ENCODE measurements around the gene BRMS1L.
A peak's percentile ranks its signal among the peaks of the same experiment; 100 is the strongest.
"Not testable (repeated sequence)": the region's sequence is repeated elsewhere in the genome, so short reads cannot be mapped to it uniquely, and the experiment has no call there.

The BRMS1L gene, protein sequence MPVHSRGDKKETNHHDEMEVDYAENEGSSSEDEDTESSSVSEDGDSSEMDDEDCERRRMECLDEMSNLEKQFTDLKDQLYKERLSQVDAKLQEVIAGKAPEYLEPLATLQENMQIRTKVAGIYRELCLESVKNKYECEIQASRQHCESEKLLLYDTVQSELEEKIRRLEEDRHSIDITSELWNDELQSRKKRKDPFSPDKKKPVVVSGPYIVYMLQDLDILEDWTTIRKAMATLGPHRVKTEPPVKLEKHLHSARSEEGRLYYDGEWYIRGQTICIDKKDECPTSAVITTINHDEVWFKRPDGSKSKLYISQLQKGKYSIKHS

DNA sequence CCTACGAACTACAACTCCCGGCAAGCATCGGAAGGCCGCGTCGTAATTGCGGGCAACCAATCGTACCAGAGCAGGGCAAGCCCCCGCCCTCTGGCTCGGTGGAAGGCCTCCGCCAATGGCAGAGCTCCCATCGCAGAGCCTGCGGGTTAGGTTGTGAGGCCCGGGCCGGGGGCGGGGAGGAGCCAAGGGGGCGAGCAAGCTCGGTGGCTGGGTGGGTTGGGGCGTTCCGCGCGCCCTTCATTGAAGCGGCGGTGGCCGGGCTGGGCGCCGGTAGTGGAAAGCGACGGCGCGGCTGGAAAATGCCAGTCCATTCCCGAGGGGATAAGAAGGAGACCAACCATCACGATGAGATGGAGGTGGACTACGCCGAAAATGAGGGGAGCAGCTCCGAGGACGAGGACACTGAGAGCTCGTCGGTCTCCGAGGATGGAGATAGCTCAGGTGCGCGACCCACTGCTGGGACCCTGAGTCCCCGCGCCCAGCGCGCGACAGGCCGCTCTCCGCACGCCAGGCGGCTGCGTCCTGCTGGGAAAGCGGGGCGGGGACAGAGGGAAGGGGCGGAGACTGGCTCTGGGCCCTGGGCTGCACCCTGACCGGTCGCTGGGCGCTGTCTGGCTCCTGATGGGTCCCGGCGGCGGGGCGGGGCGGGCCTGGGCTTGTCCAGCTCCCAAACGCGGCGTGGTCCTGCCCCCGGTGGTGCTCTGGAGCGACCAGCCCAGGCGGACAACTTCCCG, at the start of gene BRMS1L:
BRMS1L (plus strand) TSS at position 121 of the 734 bp plus-strand sequence; CDS start at position 300, 179 bp downstream.
- in situ Hi-C loops (cut with MboI; ENCODE audit: low sequenced_read_pairs, unreplicated experiment) = no loop called here
- TF ChIP-seq, protein P1, sequence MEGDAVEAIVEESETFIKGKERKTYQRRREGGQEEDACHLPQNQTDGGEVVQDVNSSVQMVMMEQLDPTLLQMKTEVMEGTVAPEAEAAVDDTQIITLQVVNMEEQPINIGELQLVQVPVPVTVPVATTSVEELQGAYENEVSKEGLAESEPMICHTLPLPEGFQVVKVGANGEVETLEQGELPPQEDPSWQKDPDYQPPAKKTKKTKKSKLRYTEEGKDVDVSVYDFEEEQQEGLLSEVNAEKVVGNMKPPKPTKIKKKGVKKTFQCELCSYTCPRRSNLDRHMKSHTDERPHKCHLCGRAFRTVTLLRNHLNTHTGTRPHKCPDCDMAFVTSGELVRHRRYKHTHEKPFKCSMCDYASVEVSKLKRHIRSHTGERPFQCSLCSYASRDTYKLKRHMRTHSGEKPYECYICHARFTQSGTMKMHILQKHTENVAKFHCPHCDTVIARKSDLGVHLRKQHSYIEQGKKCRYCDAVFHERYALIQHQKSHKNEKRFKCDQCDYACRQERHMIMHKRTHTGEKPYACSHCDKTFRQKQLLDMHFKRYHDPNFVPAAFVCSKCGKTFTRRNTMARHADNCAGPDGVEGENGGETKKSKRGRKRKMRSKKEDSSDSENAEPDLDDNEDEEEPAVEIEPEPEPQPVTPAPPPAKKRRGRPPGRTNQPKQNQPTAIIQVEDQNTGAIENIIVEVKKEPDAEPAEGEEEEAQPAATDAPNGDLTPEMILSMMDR (IDR thresholded peaks at IDR 0.05; ENCODE audit: borderline replicate concordance, control extremely low read depth, extremely low read depth, insufficient read depth, missing control alignments) = no peak
- DNase-seq (ENCODE audit: low spot score) = peak; percentile 98

DNA sequence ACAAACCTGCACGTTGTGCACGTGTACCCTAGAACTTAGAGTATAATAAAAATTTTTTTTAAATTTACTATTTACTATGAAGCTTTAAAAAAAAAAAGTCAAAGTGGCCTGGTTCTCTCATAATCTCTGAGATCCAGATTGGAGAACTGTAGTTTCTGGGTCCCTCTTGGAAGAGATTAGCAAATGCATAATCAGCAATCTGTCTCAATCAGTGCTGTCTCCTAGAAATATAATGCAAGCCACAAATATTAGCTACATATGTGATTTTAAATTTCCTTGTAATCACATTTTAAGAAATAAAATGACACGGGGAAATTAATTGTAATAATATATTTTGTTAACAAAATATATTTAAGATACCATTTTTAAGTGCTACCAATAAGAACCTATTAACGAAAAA, 49.3 kb upstream of the BRMS1L start:
- DNase-seq (ENCODE audit: low spot score) = no peak
- TF ChIP-seq, protein P1 (IDR thresholded peaks at IDR 0.05; ENCODE audit: borderline replicate concordance, control extremely low read depth, extremely low read depth, insufficient read depth, missing control alignments) = no peak
- in situ Hi-C loops (cut with MboI; ENCODE audit: low sequenced_read_pairs, unreplicated experiment) = no loop called here

DNA sequence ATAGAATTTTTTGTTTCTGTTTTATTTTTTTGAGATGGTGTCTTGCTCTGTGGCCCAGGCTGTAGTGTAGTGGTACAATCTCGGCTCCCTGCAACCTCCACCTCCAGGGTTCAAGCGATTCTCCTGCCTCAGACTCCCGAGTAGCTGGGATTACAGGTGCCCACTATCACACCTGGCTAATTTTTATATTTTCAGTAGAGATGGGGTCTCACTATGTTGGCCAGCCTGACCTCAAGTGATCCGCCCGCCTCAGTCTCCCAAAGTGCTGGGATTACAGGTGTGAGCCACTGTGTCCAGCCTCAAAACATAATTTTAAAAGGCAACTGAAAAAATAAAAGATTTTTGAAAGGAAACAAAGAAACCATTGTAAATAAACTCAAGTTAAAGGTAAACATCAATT, 48.6 kb upstream of the BRMS1L start:
- in situ Hi-C loops (cut with MboI; ENCODE audit: low sequenced_read_pairs, unreplicated experiment); DNase-seq (ENCODE audit: low spot score): not testable (repeated sequence)

DNA sequence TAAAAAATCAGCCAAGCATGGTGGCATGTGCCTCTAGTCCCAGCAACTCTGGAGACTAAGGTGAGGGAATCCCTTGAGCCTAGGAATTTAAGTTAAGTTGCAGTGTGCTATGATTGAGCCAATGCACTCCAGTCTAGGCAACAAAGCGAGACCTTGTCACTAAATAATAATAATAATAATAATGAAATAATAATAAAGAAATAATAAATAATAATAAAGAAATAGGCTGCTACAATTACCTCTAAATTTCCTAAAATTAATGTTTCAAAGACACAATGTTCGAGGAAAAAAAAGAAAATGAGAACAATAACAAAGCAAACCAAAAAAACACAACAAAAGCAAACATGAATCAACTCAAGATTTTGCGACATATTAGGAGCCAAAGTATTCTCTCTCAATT, 46.8 kb upstream of the BRMS1L start:
- TF ChIP-seq, protein P1 (IDR thresholded peaks at IDR 0.05; ENCODE audit: borderline replicate concordance, control extremely low read depth, extremely low read depth, insufficient read depth, missing control alignments) = no peak
- in situ Hi-C loops (cut with MboI; ENCODE audit: low sequenced_read_pairs, unreplicated experiment) = no loop called here
- DNase-seq (ENCODE audit: low spot score) = no peak

DNA sequence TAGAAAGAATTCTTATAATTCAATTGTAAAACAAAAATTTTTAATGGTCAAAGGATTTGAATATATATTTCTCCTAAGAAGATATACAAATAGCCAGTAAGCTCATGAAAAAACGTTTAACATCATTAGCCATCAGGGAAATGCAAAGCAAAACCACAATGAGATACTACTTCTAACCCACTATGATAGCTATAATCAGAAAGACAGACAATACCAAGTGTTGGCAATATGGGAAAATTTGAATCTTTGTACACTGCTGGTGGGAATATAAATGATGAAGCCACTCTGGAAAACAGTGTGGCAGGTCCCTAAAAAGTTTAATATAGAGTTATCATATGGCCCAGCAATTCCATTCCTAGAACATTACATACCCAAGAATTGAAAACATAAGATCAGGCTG, 42.4 kb upstream of the BRMS1L start:
- TF ChIP-seq, protein P1 (IDR thresholded peaks at IDR 0.05; ENCODE audit: borderline replicate concordance, control extremely low read depth, extremely low read depth, insufficient read depth, missing control alignments) = no peak
- no peak for DNase-seq (ENCODE audit: low spot score)
- in situ Hi-C loops (cut with MboI; ENCODE audit: low sequenced_read_pairs, unreplicated experiment) = no loop called here

DNA sequence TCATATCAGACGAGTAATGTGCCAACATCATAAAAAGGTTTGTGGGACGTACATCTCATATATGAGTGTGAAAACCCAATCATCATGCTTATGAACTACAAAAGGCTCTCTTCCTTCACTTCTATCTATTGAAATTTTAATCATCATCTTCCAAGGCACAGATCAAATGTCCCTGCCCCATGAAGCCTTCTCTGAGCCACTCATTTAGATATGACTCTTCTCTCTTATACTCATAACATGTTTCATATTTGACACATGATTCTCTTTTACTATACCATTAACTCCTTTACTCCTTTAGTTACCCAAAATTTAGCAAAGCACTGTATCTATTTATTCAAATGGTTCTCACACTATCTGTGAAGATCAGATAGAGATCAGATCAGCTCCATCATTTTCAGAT, 39.3 kb upstream of the BRMS1L start:
- TF ChIP-seq, protein P1 (IDR thresholded peaks at IDR 0.05; ENCODE audit: borderline replicate concordance, control extremely low read depth, extremely low read depth, insufficient read depth, missing control alignments) = no peak
- in situ Hi-C loops (cut with MboI; ENCODE audit: low sequenced_read_pairs, unreplicated experiment) = no loop called here
- DNase-seq (ENCODE audit: low spot score) = no peak

DNA sequence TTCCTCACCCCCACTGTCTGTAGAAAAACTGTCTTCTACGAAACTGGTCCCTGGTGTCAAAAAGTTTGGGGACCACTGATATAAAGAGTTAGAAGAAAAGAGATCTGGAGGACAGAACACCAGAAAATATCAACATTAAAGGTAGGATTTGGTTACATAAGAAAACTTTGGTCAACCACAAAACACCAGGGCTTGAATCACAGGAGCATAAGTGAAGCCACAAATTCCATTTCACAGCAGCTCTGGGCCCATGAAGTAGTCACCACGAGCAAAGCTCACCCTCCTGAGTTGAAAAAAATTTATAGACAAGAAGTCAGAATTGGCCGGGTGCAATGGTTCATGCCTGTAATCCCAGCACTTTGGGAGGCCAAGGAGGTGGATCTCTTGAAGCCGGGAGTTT, 36.5 kb upstream of the BRMS1L start:
- TF ChIP-seq, protein P1 (IDR thresholded peaks at IDR 0.05; ENCODE audit: borderline replicate concordance, control extremely low read depth, extremely low read depth, insufficient read depth, missing control alignments) = no peak
- no peak for DNase-seq (ENCODE audit: low spot score)
- in situ Hi-C loops (cut with MboI; ENCODE audit: low sequenced_read_pairs, unreplicated experiment) = no loop called here
